ENCODE data around the gene TRIM25. TPM values are rescaled to one million over a fixed set of nuclear protein-coding genes. Genes with fewer than 3 reads are reported as not detected.
"Not testable (repeated sequence)": the region's sequence is repeated elsewhere in the genome, so short reads cannot be mapped to it uniquely, and the experiment has no call there.

Gene TRIM25
- total and polyA plus RNA-seq, 2 of the 8 experiments (the other 6 are each of a cell fraction or from before 2014, with no cell fraction given): 16.6 to 38.9 TPM

- DNase-seq (ENCODE audit: low read depth in 1 of 2, low spot score in 2 of 2); H4K20me1 ChIP-seq (replicated peaks in 1 of 2; ENCODE audit: control insufficient read depth in 1 of 2, insufficient read depth in 2 of 2, low read length in 2 of 2); H3K4me3 ChIP-seq (ENCODE audit: extremely low read depth in 1 of 4, insufficient read depth in 2 of 4, low read depth in 3 of 4, low read length in 4 of 4); H4K91ac ChIP-seq (replicated peaks; ENCODE audit: insufficient read length, low read length); H3K4me2 ChIP-seq (ENCODE audit: insufficient read depth in 1 of 2, low read depth in 2 of 2, low read length in 2 of 2); H2AFZ ChIP-seq (ENCODE audit: low read length); FAIRE-seq; H3K14ac ChIP-seq (ENCODE audit: insufficient read length); POLR2A ChIA-PET (ENCODE audit: partially characterized antibody); H3K18ac ChIP-seq (ENCODE audit: extremely low read depth, low read length); H3K79me2 ChIP-seq (ENCODE audit: control insufficient read depth in 1 of 2, insufficient read depth in 2 of 2, low read length in 2 of 2); H3K27me3 ChIP-seq (replicated peaks in 1 of 4; ENCODE audit: control insufficient read depth in 3 of 4, extremely low read depth in 1 of 4, insufficient read depth in 3 of 4, low read length in 3 of 4); H3K4ac ChIP-seq (replicated peaks; ENCODE audit: insufficient read length, low read depth, low read length); H2BK12ac ChIP-seq (ENCODE audit: low read depth, low read length); H3K4me1 ChIP-seq (replicated peaks in 1 of 4; ENCODE audit: control insufficient read depth in 3 of 4, insufficient read depth in 4 of 4, low read length in 3 of 4); H3K23ac ChIP-seq (ENCODE audit: insufficient read length); H2BK120ac ChIP-seq (replicated peaks; ENCODE audit: low read depth, low read length); H3K9ac ChIP-seq (replicated peaks in 1 of 4; ENCODE audit: extremely low read depth in 1 of 4, low read depth in 3 of 4, low read length in 3 of 4); H3K23me2 ChIP-seq (ENCODE audit: low read depth, low read length); H2BK15ac ChIP-seq (ENCODE audit: low read length); H2BK20ac ChIP-seq (ENCODE audit: low read length); H2BK5ac ChIP-seq (ENCODE audit: low read depth, low read length); H4K8ac ChIP-seq (ENCODE audit: extremely low read depth, insufficient read depth, low read length); H4K5ac ChIP-seq (ENCODE audit: insufficient read length, low read depth, low read length); H3K56ac ChIP-seq (replicated peaks; ENCODE audit: insufficient read length, low read depth, low read length); H3K27ac ChIP-seq (ENCODE audit: low read depth, low read length); H2AK5ac ChIP-seq (ENCODE audit: low read depth, low read length); H3K9me3 ChIP-seq (ENCODE audit: insufficient read depth in 2 of 2, low read depth in 1 of 2, low read length in 1 of 2); H3K79me1 ChIP-seq (ENCODE audit: low read depth, low read length): not testable (repeated sequence)
- WGBS, 2 experiments (ENCODE audit: extremely low coverage in 1 of 2, insufficient coverage in 1 of 2, insufficient read length in 1 of 2, insufficient replicate concordance in 2 of 2, low coverage in 1 of 2, low lambda C conversion rate in 2 of 2, missing lambda C conversion rate in 1 of 2): 90% methylated on average over 5 of the region's 5 CpGs; no CpG with 5 or more reads in 1 of the 2 experiments
- CTCF ChIA-PET (ENCODE audit: partially characterized antibody): interaction anchor here (0.8 kb wide), 1 partner anchor 118 kb away, joined by 4 read pairs; no protein-coding TSS in a partner anchor
- H3K36me3 ChIP-seq (ENCODE audit: control insufficient read depth in 2 of 4, insufficient read depth in 4 of 4, low read length in 3 of 4): peaks cover 0 to 47% (median 30%) of the 10 kb centered on the region in 4 experiments; a peak in 6 of 8 replicates
These were observed 24.4 kb upstream of the TRIM25 start for GRCh38 chr17:56938206-56938605.

Measured in H1 (cell line).